GM19193 (cell line): ENCODE data around the gene SLC9A7.

Experiments used
- POLR2A ChIP-seq: IDR thresholded peaks from 4 replicates; pipeline ENCODE4 v1.6.1; 2011; ENCODE audit not compliant: insufficient read depth, insufficient read length; ENCODE audit errors: extremely low read depth

SLC9A7 gene

DNA sequence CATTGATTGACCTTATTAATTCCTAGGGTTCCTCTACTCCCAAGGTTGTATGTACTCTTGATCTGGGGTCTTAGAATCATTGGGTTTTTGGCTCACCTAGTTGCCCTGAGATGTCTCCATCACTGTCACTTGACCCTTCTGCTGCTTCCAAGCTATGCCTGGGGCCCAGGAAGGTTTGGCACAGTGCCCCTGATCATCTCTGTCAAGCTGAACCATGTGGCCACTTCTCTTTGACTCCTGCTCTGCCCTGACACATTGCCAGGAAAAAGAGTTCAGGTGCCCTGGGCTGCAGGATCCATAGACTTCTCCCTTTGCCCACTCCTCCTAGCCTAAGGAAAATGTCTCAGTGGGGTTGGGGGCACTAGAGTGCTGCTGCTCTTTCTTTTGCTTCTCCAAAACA, 189.3 kb downstream of the SLC9A7 start:
- TF ChIP-seq POLR2A, result no peak

- no peak for TF ChIP-seq POLR2A
Observed at GRCh38 chrX:46567388-46567787, 191.5 kb downstream of the SLC9A7 start.

DNA sequence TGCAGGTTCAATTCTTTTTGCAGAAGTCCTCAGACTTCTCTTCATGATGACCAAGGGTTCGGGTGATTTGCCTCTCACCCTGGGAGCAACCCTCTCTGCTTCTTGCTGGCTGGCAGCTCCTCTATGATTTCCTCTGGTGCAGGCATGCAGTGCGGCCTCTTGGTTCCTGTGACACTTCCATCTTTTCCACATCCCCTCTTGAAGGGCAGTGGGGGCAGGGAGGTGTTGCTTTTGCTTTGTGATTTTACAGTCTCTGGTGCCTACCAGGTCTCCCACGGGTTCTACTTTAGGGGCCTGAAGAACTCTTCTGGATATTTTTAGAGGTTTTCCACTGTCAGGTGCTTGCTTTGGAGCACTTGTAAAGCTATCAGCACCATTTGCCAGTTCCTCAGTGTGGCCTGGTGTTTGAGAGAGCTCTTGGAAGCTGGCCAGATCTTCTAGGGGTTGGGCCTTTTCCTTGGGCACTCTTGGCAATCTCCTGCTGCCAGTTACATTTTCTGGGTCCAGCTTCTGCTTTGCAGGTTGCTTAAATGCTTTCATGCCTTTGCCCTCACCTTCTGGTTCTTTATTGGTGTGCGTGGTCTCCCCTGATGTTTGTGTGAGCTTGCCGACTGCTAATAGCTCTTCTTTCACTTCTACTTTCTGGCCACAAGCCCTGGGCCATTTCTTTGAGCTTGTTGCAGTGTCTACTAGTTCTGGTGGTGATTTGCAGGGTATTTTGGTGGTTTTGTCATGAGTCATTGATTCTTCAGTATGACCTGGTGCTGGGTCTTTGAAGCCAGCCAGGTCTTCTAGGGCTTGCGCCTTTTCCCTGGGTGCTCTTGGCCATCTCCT, 196.9 kb downstream of the SLC9A7 start:
- no peak for TF ChIP-seq POLR2A

GRCh38 chrX:46559062-46559461, 199.9 kb downstream of the SLC9A7 start:
- TF ChIP-seq POLR2A, result no peak

GRCh38 chrX:46554942-46555341, 204.0 kb downstream of the SLC9A7 start:
- TF ChIP-seq POLR2A, result no peak

GRCh38 chrX:46553935-46554334, 205.0 kb downstream of the SLC9A7 start:
- TF ChIP-seq POLR2A, result no peak

DNA sequence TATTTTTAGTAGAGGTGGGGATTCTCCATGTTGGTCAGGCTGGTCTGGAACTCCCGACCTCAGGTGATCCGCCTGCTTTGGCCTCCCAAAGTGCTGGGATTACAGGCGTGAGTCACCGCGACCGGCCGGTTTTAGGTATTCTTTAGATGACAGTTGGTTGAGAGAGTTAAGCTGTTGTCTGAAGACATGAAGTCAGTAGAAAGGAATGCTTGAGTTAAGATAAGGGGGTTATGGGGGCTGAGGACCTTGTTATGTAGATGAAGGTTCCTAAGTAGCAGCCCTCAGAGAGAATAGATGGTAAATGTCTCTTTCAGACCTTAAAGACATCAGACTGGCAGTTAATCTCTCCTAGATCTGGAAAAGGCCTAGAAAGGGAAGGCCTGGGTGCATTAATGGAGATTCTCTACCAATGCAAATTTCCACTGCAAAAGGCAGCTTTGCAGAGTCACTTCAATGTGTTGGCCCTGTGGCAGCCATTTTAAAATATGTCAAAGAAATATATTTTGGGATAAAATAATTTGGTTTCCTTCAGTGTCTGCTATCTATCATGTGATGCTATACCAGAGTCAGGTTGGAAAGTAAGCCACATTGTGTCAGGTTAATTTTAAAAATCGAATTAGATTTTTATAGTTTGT, 207.3 kb downstream of the SLC9A7 start:
- TF ChIP-seq POLR2A, result no peak

DNA sequence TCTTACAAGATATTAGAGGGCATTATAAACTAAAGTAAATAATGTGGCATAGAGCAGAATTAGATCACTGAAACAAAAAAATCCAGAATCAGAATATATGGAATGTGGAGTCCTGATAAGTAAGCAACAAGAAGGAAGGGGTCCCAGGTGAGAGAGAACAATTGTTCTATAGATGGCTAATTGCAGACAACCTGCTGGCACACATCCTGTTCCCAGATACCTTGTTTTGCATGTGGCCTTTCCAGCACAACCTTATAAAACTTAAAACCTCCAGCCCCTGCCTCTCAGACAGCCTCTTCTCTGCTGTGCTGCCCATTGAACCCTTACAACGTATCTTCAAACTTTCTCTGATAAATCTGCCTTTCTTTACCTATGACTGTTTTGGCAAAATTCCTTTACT, 209.0 kb downstream of the SLC9A7 start:
- TF ChIP-seq POLR2A, result no peak
